RWPE2 (cell line): ENCODE data around the gene ASIC1.

Experiments used
- ATAC-seq: fragments of 200-7000 bp; cut with Tn5 transposase; 3 replicates; pipeline ENCODE4 v1.9.1; 2021; ENCODE audit warnings: low read depth
- DNase-seq: peaks from one replicate; pipeline ENCODE4 v3.0.0-alpha.2; 2020; ENCODE audit warnings: low spot score
- H3K27ac ChIP-seq: fragments of 450-650 bp; 2 replicates; pipeline ENCODE4 v1.5.1; 2017; ENCODE audit warnings: mild to moderate bottlenecking; ENCODE audit not compliant: poor library complexity, severe bottlenecking
- H3K27me3 ChIP-seq: fragments of 250-450 bp; sonication (Bioruptor Pico); 2 replicates; pipeline ENCODE4 v1.5.1; 2021; ENCODE audit warnings: mild to moderate bottlenecking, moderate library complexity; ENCODE audit not compliant: insufficient read depth, poor library complexity, severe bottlenecking
- H3K36me3 ChIP-seq: fragments of 250-450 bp; sonication (Bioruptor Pico); 2 replicates; pipeline ENCODE4 v1.5.1; 2020; ENCODE audit warnings: low read depth, mild to moderate bottlenecking, moderate library complexity
- H3K4me1 ChIP-seq: fragments of 250-450 bp; sonication (Bioruptor Pico); 2 replicates; pipeline ENCODE4 v1.5.1; 2021; ENCODE audit warnings: mild to moderate bottlenecking, moderate library complexity; ENCODE audit not compliant: insufficient read depth, poor library complexity, severe bottlenecking
- H3K4me3 ChIP-seq: fragments of 250-450 bp; sonication (Bioruptor Pico); 2 replicates; pipeline ENCODE4 v1.5.1; 2021; ENCODE audit warnings: mild to moderate bottlenecking, moderate library complexity; ENCODE audit not compliant: severe bottlenecking
- H3K9me3 ChIP-seq: fragments of 250-450 bp; sonication (Bioruptor Pico); 2 replicates; pipeline ENCODE4 v1.5.1; 2021; ENCODE audit warnings: mild to moderate bottlenecking, moderate library complexity; ENCODE audit not compliant: severe bottlenecking
- CTCF ChIP-seq: fragments of 450-650 bp; IDR thresholded peaks from one replicate; pipeline ENCODE4 v1.5.1; 2017; ENCODE audit warnings: mild to moderate bottlenecking, moderate library complexity; ENCODE audit not compliant: poor library complexity, severe bottlenecking

ASIC1 gene

GRCh38 chr12:50032515-50032853 is 24.9 kb upstream of the ASIC1 start:
- H3K9me3 ChIP-seq = no peaks in the 10 kb centered on the region
- no peaks in the 10 kb centered on the region for H3K36me3 ChIP-seq
- no peak for TF ChIP-seq CTCF
- peaks cover 5% of the 10 kb centered on the region for H3K4me1 ChIP-seq
- DNase-seq = no peak
- no peak overlapping the region for H3K27ac ChIP-seq
- ATAC-seq = no peak
- H3K27me3 ChIP-seq = no peaks in the 10 kb centered on the region
- no peak overlapping the region for H3K4me3 ChIP-seq

- H3K9me3 ChIP-seq = no peaks in the 10 kb centered on the region
- no peak overlapping the region for H3K27ac ChIP-seq
- no peak overlapping the region for H3K4me3 ChIP-seq
- H3K27me3 ChIP-seq = no peaks in the 10 kb centered on the region
- H3K36me3 ChIP-seq = no peaks in the 10 kb centered on the region
- no peak for TF ChIP-seq CTCF
- ATAC-seq (no peak), DNase-seq (peak; percentile 65)
- peaks cover 5% of the 10 kb centered on the region for H3K4me1 ChIP-seq
Observed at GRCh38 chr12:50032854-50033581, 24.4 kb upstream of the ASIC1 start.

GRCh38 chr12:50038336-50038735 is 19.1 kb upstream of the ASIC1 start:
- H3K27me3 ChIP-seq = no peaks in the 10 kb centered on the region
- H3K4me3 ChIP-seq = no peak overlapping the region
- no peak for ATAC-seq
- no peak for DNase-seq
- H3K4me1 ChIP-seq = peaks cover 12% of the 10 kb centered on the region
- H3K36me3 ChIP-seq = no peaks in the 10 kb centered on the region
- no peaks in the 10 kb centered on the region for H3K9me3 ChIP-seq
- no peak for TF ChIP-seq CTCF
- no peak overlapping the region for H3K27ac ChIP-seq

- TF ChIP-seq CTCF = peak; percentile 84
- ATAC-seq (peak; percentile 77), DNase-seq (no peak)
- H3K4me1 ChIP-seq = peaks cover 10% of the 10 kb centered on the region
- no peaks in the 10 kb centered on the region for H3K27me3 ChIP-seq
- H3K27ac ChIP-seq = no peak overlapping the region
- no peaks in the 10 kb centered on the region for H3K36me3 ChIP-seq
- no peaks in the 10 kb centered on the region for H3K9me3 ChIP-seq
- no peak overlapping the region for H3K4me3 ChIP-seq
Observed at GRCh38 chr12:50039151-50039835, 18.1 kb upstream of the ASIC1 start.

- TF ChIP-seq CTCF = no peak
- Histone ChIP-seq H3K36me3 (no peaks in the 10 kb centered on the region), H3K9me3 (no peaks in the 10 kb centered on the region), H3K4me3 (no peak overlapping the region), H3K4me1 (peaks cover 7% of the 10 kb centered on the region), H3K27ac (no peak overlapping the region), H3K27me3 (no peaks in the 10 kb centered on the region)
- DNase-seq (no peak), ATAC-seq (no peak)
Observed at GRCh38 chr12:50040657-50041056, 16.7 kb upstream of the ASIC1 start.
